ENCODE data around the gene MTA3. TPM values are rescaled to one million over a fixed set of nuclear protein-coding genes. Genes with fewer than 3 reads are reported as not detected.

The MTA3 gene
- total RNA-seq, 1 donor from 2014 or later = 23.5 TPM

DNA sequence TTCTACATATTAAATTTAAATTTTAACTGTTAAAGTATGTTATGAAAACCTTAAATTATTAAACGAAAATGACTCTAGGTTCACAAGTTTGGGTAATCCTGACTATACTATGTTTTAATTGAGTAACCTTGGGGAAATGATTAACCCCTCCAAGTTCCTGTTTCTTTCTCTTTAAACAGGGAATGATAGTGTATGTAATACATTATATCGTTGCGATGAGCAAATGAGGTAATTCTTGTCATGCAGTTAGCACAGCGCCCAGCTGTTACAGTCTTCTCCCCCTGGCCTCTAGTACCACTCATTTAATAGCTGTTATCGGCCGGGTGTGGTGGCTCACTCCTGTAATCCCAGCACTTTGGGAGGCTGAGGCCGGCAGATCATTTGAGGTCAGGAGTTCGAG, 80.4 kb downstream of the MTA3 start:
- H3K4me1 ChIP-seq = peaks cover 3% of the 10 kb centered on the region
- H3K4me3 ChIP-seq = no peak overlapping the region
- TF ChIP-seq, protein P1, sequence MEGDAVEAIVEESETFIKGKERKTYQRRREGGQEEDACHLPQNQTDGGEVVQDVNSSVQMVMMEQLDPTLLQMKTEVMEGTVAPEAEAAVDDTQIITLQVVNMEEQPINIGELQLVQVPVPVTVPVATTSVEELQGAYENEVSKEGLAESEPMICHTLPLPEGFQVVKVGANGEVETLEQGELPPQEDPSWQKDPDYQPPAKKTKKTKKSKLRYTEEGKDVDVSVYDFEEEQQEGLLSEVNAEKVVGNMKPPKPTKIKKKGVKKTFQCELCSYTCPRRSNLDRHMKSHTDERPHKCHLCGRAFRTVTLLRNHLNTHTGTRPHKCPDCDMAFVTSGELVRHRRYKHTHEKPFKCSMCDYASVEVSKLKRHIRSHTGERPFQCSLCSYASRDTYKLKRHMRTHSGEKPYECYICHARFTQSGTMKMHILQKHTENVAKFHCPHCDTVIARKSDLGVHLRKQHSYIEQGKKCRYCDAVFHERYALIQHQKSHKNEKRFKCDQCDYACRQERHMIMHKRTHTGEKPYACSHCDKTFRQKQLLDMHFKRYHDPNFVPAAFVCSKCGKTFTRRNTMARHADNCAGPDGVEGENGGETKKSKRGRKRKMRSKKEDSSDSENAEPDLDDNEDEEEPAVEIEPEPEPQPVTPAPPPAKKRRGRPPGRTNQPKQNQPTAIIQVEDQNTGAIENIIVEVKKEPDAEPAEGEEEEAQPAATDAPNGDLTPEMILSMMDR (IDR thresholded peaks at IDR 0.05) = no peak
- ATAC-seq = peak; percentile 23 to 27
- no peaks in the 10 kb centered on the region for H3K9me3 ChIP-seq
- intact Hi-C loops (cut with DNase I) = no loop called here
- H3K27ac ChIP-seq = no peak overlapping the region
- no peak for DNase-seq
- H3K27me3 ChIP-seq (ENCODE audit: low read depth) = no peaks in the 10 kb centered on the region
- H3K36me3 ChIP-seq = peaks cover 7% of the 10 kb centered on the region

DNA sequence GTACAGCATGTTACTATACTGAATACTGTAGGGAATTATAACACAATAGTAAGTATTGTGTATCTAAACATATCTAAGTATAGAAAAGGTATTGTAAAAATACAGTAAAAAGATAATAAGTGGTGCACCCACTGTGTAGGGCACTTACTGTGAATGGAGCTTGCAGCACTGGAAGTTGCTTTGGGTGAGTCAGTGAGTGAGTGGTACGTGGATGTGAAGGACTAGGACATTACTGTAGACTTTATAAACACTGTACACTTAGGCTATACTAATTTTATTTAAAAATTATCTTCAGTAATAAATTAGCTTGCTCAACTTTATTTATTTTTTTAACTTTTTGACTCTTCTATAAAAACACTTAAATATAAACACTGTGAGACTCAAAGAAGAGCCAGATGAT, 82.6 kb downstream of the MTA3 start:
- H3K36me3 ChIP-seq = peaks cover 7% of the 10 kb centered on the region
- intact Hi-C loops (cut with DNase I) = no loop called here
- no peak overlapping the region for H3K4me3 ChIP-seq
- peaks cover 11% of the 10 kb centered on the region for H3K4me1 ChIP-seq
- no peak overlapping the region for H3K27ac ChIP-seq
- TF ChIP-seq, protein P1 (IDR thresholded peaks at IDR 0.05) = no peak
- no peaks in the 10 kb centered on the region for H3K9me3 ChIP-seq
- no peak for ATAC-seq
- no peaks in the 10 kb centered on the region for H3K27me3 ChIP-seq (ENCODE audit: low read depth)
- no peak for DNase-seq

DNA sequence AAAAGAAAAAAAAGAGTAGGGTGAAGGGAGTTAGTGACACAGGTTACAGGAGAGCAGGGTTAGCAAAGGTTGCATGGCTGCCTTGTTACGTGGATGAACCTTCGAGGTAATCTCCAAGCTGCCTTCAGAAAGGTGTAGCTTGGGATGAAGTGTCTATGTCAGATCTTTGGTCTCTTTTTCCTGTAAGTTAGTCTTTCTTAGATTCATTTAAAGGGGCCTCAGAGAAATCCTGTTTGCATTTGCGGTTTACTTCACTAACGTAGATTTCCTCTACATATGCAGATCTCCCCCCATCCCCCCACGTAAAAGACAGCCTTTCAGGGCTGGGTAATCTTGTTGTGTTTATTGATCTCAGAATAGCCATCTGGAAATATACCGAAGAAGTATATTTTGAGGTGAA, 83.7 kb downstream of the MTA3 start:
- TF ChIP-seq, protein P1 (IDR thresholded peaks at IDR 0.05) = no peak
- DNase-seq (no peak), ATAC-seq (no peak)
- H3K9me3 ChIP-seq = no peaks in the 10 kb centered on the region
- no peak overlapping the region for H3K27ac ChIP-seq
- H3K4me3 ChIP-seq = no peak overlapping the region
- intact Hi-C loops (cut with DNase I) = no loop called here
- peaks cover 11% of the 10 kb centered on the region for H3K4me1 ChIP-seq
- no peaks in the 10 kb centered on the region for H3K27me3 ChIP-seq (ENCODE audit: low read depth)
- H3K36me3 ChIP-seq = peaks cover 8% of the 10 kb centered on the region

DNA sequence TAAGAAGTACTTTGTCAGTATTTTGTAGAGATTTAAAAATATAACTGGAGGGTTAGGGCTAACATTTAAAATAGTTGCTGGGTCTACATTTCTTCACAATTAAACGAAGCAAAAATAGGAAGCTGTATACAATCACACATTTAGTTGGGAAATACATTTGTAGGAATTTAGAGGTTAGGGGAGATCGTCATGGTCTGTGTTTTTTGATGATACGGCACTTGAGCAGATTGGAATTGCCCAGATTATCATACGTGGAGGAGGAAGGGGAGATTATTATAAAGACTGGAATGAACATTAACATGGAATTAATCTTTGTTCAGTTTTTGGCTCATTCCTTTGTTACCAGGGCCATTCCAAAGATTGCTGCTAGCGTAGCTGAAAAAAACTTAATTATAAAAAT, 84.6 kb downstream of the MTA3 start:
- Histone ChIP-seq H3K27me3 (ENCODE audit: low read depth) (no peaks in the 10 kb centered on the region), H3K36me3 (peaks cover 8% of the 10 kb centered on the region), H3K4me3 (no peak overlapping the region), H3K9me3 (no peaks in the 10 kb centered on the region), H3K27ac (no peak overlapping the region), H3K4me1 (peaks cover 11% of the 10 kb centered on the region)
- intact Hi-C loops (cut with DNase I) = no loop called here
- no peak for DNase-seq
- no peak for ATAC-seq
- TF ChIP-seq, protein P1 (IDR thresholded peaks at IDR 0.05) = no peak

DNA sequence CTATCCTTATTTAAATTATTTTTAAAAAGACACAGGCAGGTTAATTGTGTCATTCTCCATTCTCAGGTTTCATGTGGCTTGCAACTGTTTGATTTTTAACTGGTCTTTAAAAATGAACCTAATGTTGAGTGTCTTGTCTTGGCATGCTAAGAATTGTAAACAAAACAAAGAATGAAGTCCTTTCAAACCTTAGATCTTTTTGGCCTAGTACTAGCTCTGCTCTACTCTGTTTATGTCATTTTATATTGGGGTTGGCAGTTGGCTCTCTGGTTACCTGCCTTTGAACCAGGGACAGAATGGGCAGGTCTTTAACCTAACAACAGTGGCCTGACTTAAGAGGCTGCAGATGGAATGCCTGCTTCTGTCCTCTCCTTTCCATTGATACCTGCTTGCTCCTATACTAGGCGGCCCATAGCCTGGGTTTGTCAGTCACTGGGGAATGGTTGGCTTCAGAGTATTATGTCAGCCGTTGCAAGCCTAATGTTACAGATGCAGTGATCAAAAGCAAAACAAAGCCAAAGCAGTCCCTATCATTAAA, 85.5 kb downstream of the MTA3 start:
- H3K9me3 ChIP-seq = no peaks in the 10 kb centered on the region
- H3K27me3 ChIP-seq (ENCODE audit: low read depth) = no peaks in the 10 kb centered on the region
- no peak overlapping the region for H3K27ac ChIP-seq
- H3K4me1 ChIP-seq = peaks cover 11% of the 10 kb centered on the region
- H3K4me3 ChIP-seq = no peak overlapping the region
- TF ChIP-seq, protein P1 (IDR thresholded peaks at IDR 0.05) = no peak
- ATAC-seq (no peak), DNase-seq (no peak)
- H3K36me3 ChIP-seq = peaks cover 8% of the 10 kb centered on the region
- intact Hi-C loops (cut with DNase I) = no loop called here

DNA sequence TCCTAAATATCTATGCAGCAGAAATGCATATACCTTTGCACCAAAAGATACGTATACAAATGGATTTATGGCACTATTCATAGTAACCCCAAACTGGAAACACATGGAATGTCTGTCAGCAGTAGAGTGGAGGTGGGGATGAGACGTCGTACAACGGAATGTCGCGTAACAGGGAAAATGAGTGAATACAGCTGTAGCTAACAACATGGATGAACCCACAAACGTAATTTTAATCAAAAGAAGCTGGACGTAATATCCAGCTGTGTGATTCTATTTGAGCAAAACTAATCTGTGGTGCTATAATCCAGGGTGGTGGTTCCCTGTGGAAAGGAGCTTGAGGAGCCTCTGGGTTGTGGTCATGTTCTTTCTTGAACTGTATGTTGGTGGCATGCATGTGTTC, 89.9 kb downstream of the MTA3 start:
- DNase-seq (no peak), ATAC-seq (no peak)
- H3K27ac ChIP-seq = no peak overlapping the region
- H3K4me3 ChIP-seq = no peak overlapping the region
- no peaks in the 10 kb centered on the region for H3K9me3 ChIP-seq
- H3K36me3 ChIP-seq = peaks cover 8% of the 10 kb centered on the region
- peaks cover 13% of the 10 kb centered on the region for H3K4me1 ChIP-seq
- H3K27me3 ChIP-seq (ENCODE audit: low read depth) = no peaks in the 10 kb centered on the region
- TF ChIP-seq, protein P1 (IDR thresholded peaks at IDR 0.05) = no peak
- intact Hi-C loops (cut with DNase I) = no loop called here

All from lower lobe of right lung (tissue), 2 donors.